Mesendoderm (in vitro differentiated cells): ENCODE data around the gene ABLIM3.

Source experiments
- DNase-seq: peaks from one replicate; pipeline ENCODE4 v3.0.0; 2013
- H2AK5ac ChIP-seq: 2 replicates; pipeline ENCODE4 v1.6.1; 2013; ENCODE audit warnings: low read length, inconsistent platforms
- H2BK120ac ChIP-seq: 2 replicates; pipeline ENCODE4 v1.6.1; 2013; ENCODE audit warnings: low read depth, mild to moderate bottlenecking, low read length, moderate library complexity, mixed read lengths
- H2BK15ac ChIP-seq: replicated peaks from 2 replicates; pipeline ENCODE4 v1.6.1; 2013; ENCODE audit warnings: low read depth, mild to moderate bottlenecking, moderate library complexity
- H2BK5ac ChIP-seq: 2 replicates; pipeline ENCODE4 v1.6.1; 2013; ENCODE audit warnings: low read length, inconsistent platforms
- H3K18ac ChIP-seq: 2 replicates; pipeline ENCODE4 v1.6.1; 2013; ENCODE audit warnings: mild to moderate bottlenecking, low read length, mixed read lengths
- H3K23ac ChIP-seq: one replicate; pipeline ENCODE4 v1.6.1; 2013; ENCODE audit warnings: low read length
- H3K27ac ChIP-seq: 2 replicates; pipeline ENCODE4 v1.5.1; 2013; ENCODE audit warnings: low read depth, mild to moderate bottlenecking, inconsistent platforms, low read length, moderate library complexity
- H3K27me3 ChIP-seq: 2 replicates; pipeline ENCODE4 v1.6.1; 2013; ENCODE audit warnings: low read length, control low read depth, mild to moderate bottlenecking, inconsistent platforms; ENCODE audit not compliant: insufficient read depth, poor library complexity
- H3K36me3 ChIP-seq: 2 replicates; pipeline ENCODE4 v1.6.1; 2013; ENCODE audit warnings: low read length, inconsistent platforms; ENCODE audit not compliant: control insufficient read depth, insufficient read depth
- H3K4ac ChIP-seq: one replicate; pipeline ENCODE4 v1.6.1; 2013; ENCODE audit warnings: low read depth, mild to moderate bottlenecking, low read length, moderate library complexity
- H3K4me1 ChIP-seq: 2 replicates; pipeline ENCODE4 v1.6.1; 2013; ENCODE audit warnings: low read depth, low read length, inconsistent platforms; ENCODE audit not compliant: control insufficient read depth
- H3K4me2 ChIP-seq: 2 replicates; pipeline ENCODE4 v1.6.1; 2013; ENCODE audit warnings: low read length
- H3K4me3 ChIP-seq: 2 replicates; pipeline ENCODE4 v1.5.1; 2013; ENCODE audit warnings: mild to moderate bottlenecking, low read length
- H3K56ac ChIP-seq: one replicate; pipeline ENCODE4 v1.6.1; 2013; ENCODE audit warnings: low read length
- H3K79me1 ChIP-seq: 2 replicates; pipeline ENCODE4 v1.6.1; 2013; ENCODE audit warnings: low read length, inconsistent platforms
- H3K79me2 ChIP-seq: 2 replicates; pipeline ENCODE4 v1.6.1; 2013; ENCODE audit warnings: mild to moderate bottlenecking, low read length; ENCODE audit not compliant: control insufficient read depth, insufficient read depth
- H3K9ac ChIP-seq: 2 replicates; pipeline ENCODE4 v1.6.1; 2013; ENCODE audit warnings: low read length, inconsistent platforms
- H4K5ac ChIP-seq: one replicate; pipeline ENCODE4 v1.6.1; 2013; ENCODE audit warnings: low read length
- H4K8ac ChIP-seq: one replicate; pipeline ENCODE4 v1.6.1; 2013; ENCODE audit warnings: low read depth, mild to moderate bottlenecking, control low read depth, low read length, moderate library complexity
- WGBS: extraction: QIAGEN DNeasy Blood & Tissue Kit; methylation state at CpG from one replicate; pipeline ENCODE4 v1.1.7; 2013; ENCODE audit warnings: low lambda C conversion rate, missing lambda C conversion rate; ENCODE audit not compliant: insufficient coverage; ENCODE audit errors: extremely low coverage; 5-methylcytosine and 5-hydroxymethylcytosine counted together

The ABLIM3 gene

GRCh38 chr5:149108651-149109280 lies 32.5 kb upstream of the ABLIM3 start:
- Histone ChIP-seq H2AK5ac (no peak overlapping the region), H2BK5ac (no peak overlapping the region), H3K9ac (no peak overlapping the region), H3K79me1 (no peaks in the 10 kb centered on the region), H2BK15ac (no peak overlapping the region), H3K18ac (no peak overlapping the region), H4K8ac (no peak overlapping the region), H3K4me3 (no peak overlapping the region), H3K27ac (no peak overlapping the region), H3K79me2 (no peaks in the 10 kb centered on the region), H3K36me3 (no peaks in the 10 kb centered on the region), H3K4me2 (no peak overlapping the region), H3K27me3 (no peaks in the 10 kb centered on the region), H3K56ac (no peak overlapping the region), H2BK120ac (no peak overlapping the region), H4K5ac (no peak overlapping the region), H3K23ac (no peak overlapping the region), H3K4me1 (no peaks in the 10 kb centered on the region), H3K4ac (no peak overlapping the region)
- WGBS, result no CpG with 5 or more reads among the region's 2 CpGs
- no peak for DNase-seq

- no peak overlapping the region for H2BK15ac ChIP-seq
- H2AK5ac ChIP-seq, result no peak overlapping the region
- no peak overlapping the region for H3K18ac ChIP-seq
- no peak for DNase-seq
- no peaks in the 10 kb centered on the region for H3K79me1 ChIP-seq
- H2BK120ac ChIP-seq, result no peak overlapping the region
- no peaks in the 10 kb centered on the region for H3K4me1 ChIP-seq
- H3K79me2 ChIP-seq, result no peaks in the 10 kb centered on the region
- H3K56ac ChIP-seq, result no peak overlapping the region
- no peaks in the 10 kb centered on the region for H3K36me3 ChIP-seq
- no peaks in the 10 kb centered on the region for H3K27me3 ChIP-seq
- H3K27ac ChIP-seq, result no peak overlapping the region
- H2BK5ac ChIP-seq, result no peak overlapping the region
- no peak overlapping the region for H3K4me2 ChIP-seq
- no peak overlapping the region for H4K5ac ChIP-seq
- no CpG with 5 or more reads among the region's 4 CpGs for WGBS
- no peak overlapping the region for H3K4ac ChIP-seq
- no peak overlapping the region for H3K9ac ChIP-seq
- H3K4me3 ChIP-seq, result no peak overlapping the region
- H4K8ac ChIP-seq, result no peak overlapping the region
- no peak overlapping the region for H3K23ac ChIP-seq
Observed at GRCh38 chr5:149110406-149110805, 30.9 kb upstream of the ABLIM3 start.

GRCh38 chr5:149113669-149114068 lies 27.6 kb upstream of the ABLIM3 start:
- no CpG with 5 or more reads among the region's 2 CpGs for WGBS
- H2BK120ac ChIP-seq, result no peak overlapping the region
- no peaks in the 10 kb centered on the region for H3K36me3 ChIP-seq
- no peak overlapping the region for H3K56ac ChIP-seq
- H2AK5ac ChIP-seq, result no peak overlapping the region
- H2BK5ac ChIP-seq, result no peak overlapping the region
- H4K5ac ChIP-seq, result no peak overlapping the region
- H3K27ac ChIP-seq, result no peak overlapping the region
- no peak overlapping the region for H2BK15ac ChIP-seq
- no peaks in the 10 kb centered on the region for H3K27me3 ChIP-seq
- no peak overlapping the region for H3K18ac ChIP-seq
- H3K23ac ChIP-seq, result no peak overlapping the region
- no peak overlapping the region for H3K4me3 ChIP-seq
- no peak overlapping the region for H3K4ac ChIP-seq
- H3K79me1 ChIP-seq, result no peaks in the 10 kb centered on the region
- no peak overlapping the region for H3K9ac ChIP-seq
- H4K8ac ChIP-seq, result no peak overlapping the region
- DNase-seq, result no peak
- H3K4me1 ChIP-seq, result no peaks in the 10 kb centered on the region
- H3K79me2 ChIP-seq, result no peaks in the 10 kb centered on the region
- no peak overlapping the region for H3K4me2 ChIP-seq

- Histone ChIP-seq H2BK15ac (no peak overlapping the region), H3K79me2 (no peaks in the 10 kb centered on the region), H4K8ac (no peak overlapping the region), H3K36me3 (no peaks in the 10 kb centered on the region), H3K79me1 (no peaks in the 10 kb centered on the region), H2BK120ac (no peak overlapping the region), H3K9ac (no peak overlapping the region), H3K18ac (no peak overlapping the region), H3K27ac (no peak overlapping the region), H3K4me1 (no peaks in the 10 kb centered on the region), H2AK5ac (no peak overlapping the region), H3K4me2 (no peak overlapping the region), H4K5ac (no peak overlapping the region), H3K27me3 (no peaks in the 10 kb centered on the region), H3K4me3 (no peak overlapping the region), H3K23ac (no peak overlapping the region), H3K56ac (no peak overlapping the region), H2BK5ac (no peak overlapping the region), H3K4ac (no peak overlapping the region)
- peak; percentile 88 for DNase-seq
- no CpG with 5 or more reads among the region's 7 CpGs for WGBS
Observed at GRCh38 chr5:149114403-149115312, 26.6 kb upstream of the ABLIM3 start.

- Histone ChIP-seq H3K4me1 (no peaks in the 10 kb centered on the region), H4K8ac (no peak overlapping the region), H3K9ac (no peak overlapping the region), H3K56ac (no peak overlapping the region), H2AK5ac (no peak overlapping the region), H3K23ac (no peak overlapping the region), H2BK5ac (no peak overlapping the region), H3K27me3 (no peaks in the 10 kb centered on the region), H3K18ac (no peak overlapping the region), H3K4ac (no peak overlapping the region), H3K79me2 (no peaks in the 10 kb centered on the region), H2BK120ac (no peak overlapping the region), H3K4me2 (no peak overlapping the region), H3K36me3 (no peaks in the 10 kb centered on the region), H4K5ac (no peak overlapping the region), H2BK15ac (no peak overlapping the region), H3K27ac (no peak overlapping the region), H3K79me1 (no peaks in the 10 kb centered on the region), H3K4me3 (no peak overlapping the region)
- no CpG with 5 or more reads among the region's 1 CpG for WGBS
- DNase-seq, result no peak
Observed at GRCh38 chr5:149117970-149118369, 23.3 kb upstream of the ABLIM3 start.
